K562 (cell line): ENCODE measurements around the gene CAB39. TPM values are rescaled to one million over a fixed set of nuclear protein-coding genes. Genes with fewer than 3 reads are reported as not detected.

ENCODE experiments used
- ADNP ChIP-seq: fragments of 200-800 bp; sonication (Bioruptor generic); IDR thresholded peaks from 2 replicates; pipeline ENCODE4 v1.6.1; 2016; ENCODE audit warnings: missing genetic modification characterization, missing compliant biosample characterization
- CBFA2T3 ChIP-seq: fragments of 450-650 bp; IDR thresholded peaks from 2 replicates; pipeline ENCODE4 v1.6.1; 2017
- CBX2 ChIP-seq: fragments of 200-600 bp; sonication (generic); IDR thresholded peaks from one replicate; pipeline ENCODE4 v1.6.1; 2012; ENCODE audit warnings: mild to moderate bottlenecking, low read length, inconsistent platforms; ENCODE audit not compliant: insufficient read depth, poor library complexity, severe bottlenecking
- DPF2 ChIP-seq: fragments of 450-650 bp; IDR thresholded peaks from 2 replicates; pipeline ENCODE4 v1.6.1; 2016
- FOXA1 ChIP-seq: fragments of 450-650 bp; IDR thresholded peaks from 2 replicates; pipeline ENCODE4 v1.6.1; 2016; ENCODE audit warnings: mild to moderate bottlenecking, borderline replicate concordance
- FOXK2 ChIP-seq, 2 experiments: fragments of 450-650 bp; IDR thresholded peaks in 1 of 2; conservative IDR thresholded peaks in 1 of 2; 2 replicates each; pipeline ENCODE4 v1.6.1; 2016; ENCODE audit warnings: low read depth in 2 of 2, mild to moderate bottlenecking in 1 of 2
- JUN ChIP-seq, 2 experiments: sonication (generic) in 1 of 2; formaldehyde crosslinking in 1 of 2; IDR thresholded peaks; 2 replicates each; pipeline versions ENCODE4 v1.6.1 to v1.8.0; 2012 to 2022; ENCODE audit warnings: borderline replicate concordance in 2 of 2, mild to moderate bottlenecking in 2 of 2, improper control_type of control experiment in 1 of 2, low read depth in 1 of 2, low read length in 1 of 2, missing genetic modification reagents in 1 of 2
- MEF2A ChIP-seq: IDR thresholded peaks from 2 replicates; pipeline ENCODE4 v1.6.1; 2011; ENCODE audit warnings: low read depth, mild to moderate bottlenecking, low read length, moderate library complexity; ENCODE audit not compliant: control insufficient read depth
- MYC ChIP-seq, 2 experiments: fragments of 250-450 bp in 1 of 2; sonication (Bioruptor Pico) in 1 of 2; IDR thresholded peaks; 2 replicates each; pipeline versions ENCODE4 v1.5.1 to v1.6.1; 2012 to 2021; ENCODE audit warnings: low read depth in 2 of 2, borderline replicate concordance in 1 of 2, improper control_type of control experiment in 1 of 2, low read length in 1 of 2, mild to moderate bottlenecking in 1 of 2, moderate library complexity in 1 of 2
- NCOR1 ChIP-seq: fragments of 450-650 bp; IDR thresholded peaks from 2 replicates; pipeline ENCODE4 v1.6.1; 2016; ENCODE audit warnings: mild to moderate bottlenecking, moderate library complexity
- NFE2 ChIP-seq: IDR thresholded peaks from 2 replicates; pipeline ENCODE4 v1.6.1; 2014; ENCODE audit warnings: antibody characterized with exemption, low read depth
- SIRT6 ChIP-seq: IDR thresholded peaks from one replicate; pipeline ENCODE4 v1.6.1; 2012; ENCODE audit warnings: low read depth, mild to moderate bottlenecking, control low read depth, inconsistent platforms, low read length, moderate library complexity
- TAL1 ChIP-seq: fragments of 450-650 bp; IDR thresholded peaks from 2 replicates; pipeline ENCODE4 v1.6.1; 2016; ENCODE audit warnings: mild to moderate bottlenecking
- TBL1XR1 ChIP-seq, 2 experiments: IDR thresholded peaks; 2 replicates each; pipeline ENCODE4 v1.6.1; 2012; ENCODE audit warnings: improper control_type of control experiment in 2 of 2, low read length in 2 of 2, mild to moderate bottlenecking in 1 of 2
- TCF7L2 ChIP-seq: fragments of 150-350 bp; IDR thresholded peaks from 2 replicates; pipeline ENCODE4 v1.6.1; 2016; ENCODE audit warnings: low read depth, mild to moderate bottlenecking, low read length, moderate library complexity
- U2AF2 ChIP-seq: fragments of 200-400 bp; formaldehyde crosslinking; optimal IDR thresholded peaks from 2 replicates; pipeline ENCODE3; 2017; ENCODE audit warnings: low read depth, mild to moderate bottlenecking, low read length
- ZNF699 ChIP-seq: fragments of 250-450 bp; sonication (Bioruptor Pico); IDR thresholded peaks from 2 replicates; pipeline ENCODE4 v1.8.0; 2021; ENCODE audit warnings: mild to moderate bottlenecking, moderate library complexity; ENCODE audit not compliant: insufficient replicate concordance
- polyA plus RNA-seq, 8 experiments: library from polyadenylated mRNA; depleted of rRNA in 4 of 8; stranded (reverse) in 5 of 8; unstranded in 3 of 8; fragments of >200 nt; fragmentation: Nextera tagmentation in 2 of 8; fragmentation: Illumina TruSeq in 1 of 8; extraction: Ambion mirVana in 2 of 8; extraction: Trizol in 1 of 8; gene quantifications; 2 replicates each; pipeline versions ENCODE4 v1.2.1 to v1.2.3, GENCODE V29; 2011 to 2014; ENCODE audit warnings: inconsistent platforms in 1 of 8, missing spikeins in 1 of 8
- total RNA-seq, 7 experiments: library from RNA; depleted of rRNA in 6 of 7; stranded (reverse); fragments of >200 nt in 6 of 7; fragmentation: Illumina TruSeq in 2 of 7; extraction: Trizol in 2 of 7; gene quantifications; 2 replicates each; pipeline versions ENCODE4 v1.2.1 to v1.2.3, GENCODE V29; 2011 to 2021; ENCODE audit warnings: low replicate concordance in 1 of 7
- TF ChIP-seq, protein P1 (sequence below): fragments of 250-450 bp; sonication (Bioruptor Pico); IDR thresholded peaks from 2 replicates; pipeline ENCODE4 v1.8.0; 2022; ENCODE audit warnings: moderate library complexity, mild to moderate bottlenecking, inconsistent platforms
- TF ChIP-seq, protein P2 (sequence below): sonication (generic); IDR thresholded peaks from 2 replicates; pipeline ENCODE4 v1.6.1; 2016
- TF ChIP-seq, protein P3 (sequence below): fragments of 200-800 bp; sonication (Bioruptor generic); IDR thresholded peaks from 2 replicates; pipeline ENCODE4 v1.6.1; 2017; ENCODE audit warnings: missing genetic modification characterization, missing compliant biosample characterization
- TF ChIP-seq, protein P4 (sequence below), 2 experiments: IDR thresholded peaks in 1 of 2; conservative IDR thresholded peaks in 1 of 2; 2 replicates each; pipeline ENCODE4 v1.6.1; 2016; ENCODE audit warnings: low read depth in 2 of 2, mild to moderate bottlenecking in 1 of 2, missing compliant biosample characterization in 1 of 2, missing genetic modification characterization in 1 of 2, moderate library complexity in 1 of 2

The CAB39 gene
- total and polyA plus RNA-seq, 9 of the 15 experiments (the other 6 are each of a cell fraction or from before 2014, with no cell fraction given): 27.2 to 94.4 (median 70.1) TPM

DNA sequence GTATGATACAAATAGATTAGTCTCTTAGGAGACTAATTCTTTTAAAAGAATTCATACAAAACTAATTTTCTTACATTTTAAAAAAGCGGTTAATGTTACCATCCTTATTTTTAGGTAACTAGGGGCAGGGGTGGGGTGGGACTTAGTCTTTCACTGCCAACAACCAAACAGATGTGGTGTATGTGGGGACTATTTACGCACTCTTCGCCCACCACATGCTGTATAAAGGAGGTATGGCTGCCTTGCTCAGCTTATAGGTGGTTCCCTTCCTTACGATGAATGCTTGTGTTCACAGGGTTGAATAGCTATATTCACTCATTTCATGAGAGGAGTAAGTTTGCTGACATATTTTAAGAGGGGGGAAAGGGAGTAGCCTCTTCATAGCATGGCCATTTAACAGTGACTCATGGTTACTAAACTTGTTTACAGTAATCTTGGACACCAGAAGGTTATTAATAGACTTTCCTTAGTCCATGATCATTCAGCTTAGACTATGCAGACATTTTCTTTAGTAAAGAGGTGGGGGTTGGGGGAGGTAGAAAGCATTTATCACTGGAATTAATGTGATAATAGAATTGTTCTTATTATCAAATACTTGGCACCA, 61.8 kb downstream of the CAB39 start (continued):
- TF ChIP-seq, protein P1, sequence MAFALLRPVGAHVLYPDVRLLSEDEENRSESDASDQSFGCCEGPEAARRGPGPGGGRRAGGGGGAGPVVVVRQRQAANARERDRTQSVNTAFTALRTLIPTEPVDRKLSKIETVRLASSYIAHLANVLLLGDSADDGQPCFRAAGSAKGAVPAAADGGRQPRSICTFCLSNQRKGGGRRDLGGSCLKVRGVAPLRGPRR (CRISPR knock-in tag): no peak
- TF ChIP-seq NFE2: peak; percentile 9; the same call in 1 of the 2 replicates
- 0 out of 2 replicates have a peak, but pooled peaks have one; percentile 28 for TF ChIP-seq JUN (IDR thresholded peaks at IDR 0.05; ENCODE audit: borderline replicate concordance, low read depth, low read length)
- no peak for TF ChIP-seq JUN (CRISPR knock-in tag; IDR thresholded peaks at IDR 0.05; ENCODE audit: borderline replicate concordance)
- TF ChIP-seq, protein P2, sequence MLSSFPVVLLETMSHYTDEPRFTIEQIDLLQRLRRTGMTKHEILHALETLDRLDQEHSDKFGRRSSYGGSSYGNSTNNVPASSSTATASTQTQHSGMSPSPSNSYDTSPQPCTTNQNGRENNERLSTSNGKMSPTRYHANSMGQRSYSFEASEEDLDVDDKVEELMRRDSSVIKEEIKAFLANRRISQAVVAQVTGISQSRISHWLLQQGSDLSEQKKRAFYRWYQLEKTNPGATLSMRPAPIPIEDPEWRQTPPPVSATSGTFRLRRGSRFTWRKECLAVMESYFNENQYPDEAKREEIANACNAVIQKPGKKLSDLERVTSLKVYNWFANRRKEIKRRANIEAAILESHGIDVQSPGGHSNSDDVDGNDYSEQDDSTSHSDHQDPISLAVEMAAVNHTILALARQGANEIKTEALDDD: peak; percentile 72
- TF ChIP-seq U2AF2: no peak
- no peak for TF ChIP-seq CBX2
- no peak for TF ChIP-seq SIRT6
- TF ChIP-seq MEF2A: peak; percentile 94
- TF ChIP-seq, protein P3, sequence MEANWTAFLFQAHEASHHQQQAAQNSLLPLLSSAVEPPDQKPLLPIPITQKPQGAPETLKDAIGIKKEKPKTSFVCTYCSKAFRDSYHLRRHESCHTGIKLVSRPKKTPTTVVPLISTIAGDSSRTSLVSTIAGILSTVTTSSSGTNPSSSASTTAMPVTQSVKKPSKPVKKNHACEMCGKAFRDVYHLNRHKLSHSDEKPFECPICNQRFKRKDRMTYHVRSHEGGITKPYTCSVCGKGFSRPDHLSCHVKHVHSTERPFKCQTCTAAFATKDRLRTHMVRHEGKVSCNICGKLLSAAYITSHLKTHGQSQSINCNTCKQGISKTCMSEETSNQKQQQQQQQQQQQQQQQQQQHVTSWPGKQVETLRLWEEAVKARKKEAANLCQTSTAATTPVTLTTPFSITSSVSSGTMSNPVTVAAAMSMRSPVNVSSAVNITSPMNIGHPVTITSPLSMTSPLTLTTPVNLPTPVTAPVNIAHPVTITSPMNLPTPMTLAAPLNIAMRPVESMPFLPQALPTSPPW (CRISPR knock-in tag): peak; percentile 45; the same call in 1 of the 2 replicates
- peak in 1 of 2 experiments; percentile 27; a peak in 1 of 4 replicates for TF ChIP-seq TBL1XR1 (IDR thresholded peaks at IDR 0.05; ENCODE audit: low read length in 2 of 2)
- peak; percentile 78 for TF ChIP-seq DPF2
- no peak for TF ChIP-seq ADNP (tag)
- TF ChIP-seq CBFA2T3: peak; percentile 71
- TF ChIP-seq TAL1: peak; percentile 40
- no peak for TF ChIP-seq FOXA1
- 0 out of 4 replicates have a peak, but pooled peaks have one; percentile 25 to 36 for TF ChIP-seq FOXK2 (conservative IDR thresholded peaks at IDR 0.05 in 1 of 2, IDR thresholded peaks at IDR 0.05 in 1 of 2; ENCODE audit: low read depth in 2 of 2)
- TF ChIP-seq, protein P4, sequence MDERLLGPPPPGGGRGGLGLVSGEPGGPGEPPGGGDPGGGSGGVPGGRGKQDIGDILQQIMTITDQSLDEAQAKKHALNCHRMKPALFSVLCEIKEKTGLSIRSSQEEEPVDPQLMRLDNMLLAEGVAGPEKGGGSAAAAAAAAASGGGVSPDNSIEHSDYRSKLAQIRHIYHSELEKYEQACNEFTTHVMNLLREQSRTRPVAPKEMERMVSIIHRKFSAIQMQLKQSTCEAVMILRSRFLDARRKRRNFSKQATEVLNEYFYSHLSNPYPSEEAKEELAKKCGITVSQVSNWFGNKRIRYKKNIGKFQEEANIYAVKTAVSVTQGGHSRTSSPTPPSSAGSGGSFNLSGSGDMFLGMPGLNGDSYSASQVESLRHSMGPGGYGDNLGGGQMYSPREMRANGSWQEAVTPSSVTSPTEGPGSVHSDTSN (CRISPR knock-in tag; IDR thresholded peaks at IDR 0.05; ENCODE audit: low read depth): no peak
- TF ChIP-seq, protein P4 (tag; conservative IDR thresholded peaks at IDR 0.05; ENCODE audit: low read depth): no peak
- no peak for TF ChIP-seq TCF7L2
- no peak for TF ChIP-seq MYC (IDR thresholded peaks at IDR 0.05; ENCODE audit: low read depth, low read length)
- TF ChIP-seq MYC (CRISPR knock-in tag; IDR thresholded peaks at IDR 0.05; ENCODE audit: borderline replicate concordance, low read depth): no peak
- TF ChIP-seq NCOR1: peak; percentile 65
- TF ChIP-seq ZNF699 (CRISPR knock-in tag): no peak
